ENCODE results near the gene KLF18. TPM values are rescaled to one million over a fixed set of nuclear protein-coding genes. Genes with fewer than 3 reads are reported as not detected.

The KLF18 gene
- total and polyA plus RNA-seq, 2 donors (not counting 1 experiment from before 2014, with no cell fraction given) = not detected

DNA sequence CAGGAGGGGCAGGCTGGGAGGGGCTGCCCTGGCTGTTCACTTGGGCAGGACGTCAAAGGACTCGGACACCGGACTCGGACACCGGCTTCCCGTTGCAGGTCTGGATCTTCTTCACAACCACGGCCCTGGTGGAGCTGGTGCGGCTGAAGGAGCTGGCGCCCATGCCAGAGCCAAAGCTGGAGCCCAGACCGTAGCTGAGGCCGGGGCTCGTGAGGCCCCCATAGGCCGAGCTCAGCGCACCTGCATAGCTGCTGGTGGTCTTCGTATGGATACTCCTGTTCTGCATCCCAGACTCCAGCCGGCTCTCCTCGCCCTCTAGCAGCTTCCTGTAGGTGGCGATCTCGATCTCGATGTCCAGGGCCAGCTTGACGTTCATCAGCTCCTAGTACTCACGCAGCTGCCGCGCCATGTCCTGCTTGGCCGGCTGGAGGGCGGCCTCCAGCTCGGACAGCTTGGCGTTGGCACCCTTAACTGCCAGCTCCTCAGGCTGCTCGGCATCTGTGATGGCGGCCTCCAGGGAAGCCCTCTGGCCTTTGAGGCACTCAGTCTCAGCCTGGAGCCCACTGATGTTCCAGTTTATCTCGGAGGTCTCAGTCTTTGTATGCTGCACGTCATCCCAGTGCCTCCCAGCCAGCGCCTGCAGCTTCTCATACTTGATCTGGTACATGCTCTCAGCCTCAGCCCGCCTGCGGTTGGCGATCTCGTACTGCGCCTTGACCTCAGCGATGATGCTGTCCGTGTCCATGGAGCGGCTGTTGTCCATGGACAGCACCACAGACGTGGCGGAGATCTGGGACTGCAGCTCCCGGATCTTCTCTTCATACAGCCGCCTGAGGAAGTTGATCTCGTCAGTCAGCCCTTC is 37.9 kb downstream of the KLF18 start:
- Histone ChIP-seq H3K4me1 (ENCODE audit: control insufficient read depth in 2 of 2, insufficient read depth in 2 of 2, low read length in 2 of 2) (no peaks in the 10 kb centered on the region), H2AFZ (ENCODE audit: insufficient read depth, low read depth, low read length, poor library complexity, severe bottlenecking) (no peak overlapping the region), H4K20me1 (ENCODE audit: control insufficient read depth, insufficient read depth, low read length, poor library complexity, severe bottlenecking) (no peaks in the 10 kb centered on the region), H3K79me2 (ENCODE audit: control insufficient read depth, insufficient read depth, low read length) (no peaks in the 10 kb centered on the region), H3K27ac (ENCODE audit: low read length in 2 of 2) (no peak overlapping the region), H3K9ac (ENCODE audit: low read length) (no peak overlapping the region), H3K4me2 (replicated peaks; ENCODE audit: low read depth, low read length, poor library complexity, severe bottlenecking) (no peak overlapping the region), H3K9me3 (ENCODE audit: control extremely low read depth in 1 of 3, control insufficient read depth in 2 of 3, insufficient read depth in 1 of 3, low read length in 2 of 3) (no peaks in the 10 kb centered on the region), H3K4me3 (ENCODE audit: control extremely low read depth in 1 of 5, extremely low read depth in 1 of 5, insufficient read depth in 1 of 5, low read depth in 2 of 5, low read length in 4 of 5) (no peak overlapping the region), H3K27me3 (replicated peaks in 1 of 4; ENCODE audit: control extremely low read depth in 1 of 4, control insufficient read depth in 3 of 4, insufficient read depth in 4 of 4, low read length in 3 of 4) (peaks cover 0 to 4% (median 0%) of the 10 kb centered on the region in 4 experiments), H3K36me3 (replicated peaks in 1 of 2; ENCODE audit: control extremely low read depth in 1 of 2, control insufficient read depth in 1 of 2, extremely low read depth in 1 of 2, insufficient read depth in 2 of 2, low read length in 1 of 2) (no peaks in the 10 kb centered on the region)
- DNase-seq = no peak
- intact Hi-C loops (cut with micrococcal nuclease) = no loop called here
- WGBS (ENCODE audit: insufficient coverage) = 91% methylated on average over 41 of the region's 46 CpGs
- Mint-ChIP-seq H3K27ac (no peak overlapping the region), H3K4me1 (no peaks in the 10 kb centered on the region), H3K27me3 (peaks cover 23% of the 10 kb centered on the region), H3K9me3 (ENCODE audit: insufficient read depth) (no peaks in the 10 kb centered on the region), H3K4me3 (no peak overlapping the region)
- TF ChIP-seq, protein P1, sequence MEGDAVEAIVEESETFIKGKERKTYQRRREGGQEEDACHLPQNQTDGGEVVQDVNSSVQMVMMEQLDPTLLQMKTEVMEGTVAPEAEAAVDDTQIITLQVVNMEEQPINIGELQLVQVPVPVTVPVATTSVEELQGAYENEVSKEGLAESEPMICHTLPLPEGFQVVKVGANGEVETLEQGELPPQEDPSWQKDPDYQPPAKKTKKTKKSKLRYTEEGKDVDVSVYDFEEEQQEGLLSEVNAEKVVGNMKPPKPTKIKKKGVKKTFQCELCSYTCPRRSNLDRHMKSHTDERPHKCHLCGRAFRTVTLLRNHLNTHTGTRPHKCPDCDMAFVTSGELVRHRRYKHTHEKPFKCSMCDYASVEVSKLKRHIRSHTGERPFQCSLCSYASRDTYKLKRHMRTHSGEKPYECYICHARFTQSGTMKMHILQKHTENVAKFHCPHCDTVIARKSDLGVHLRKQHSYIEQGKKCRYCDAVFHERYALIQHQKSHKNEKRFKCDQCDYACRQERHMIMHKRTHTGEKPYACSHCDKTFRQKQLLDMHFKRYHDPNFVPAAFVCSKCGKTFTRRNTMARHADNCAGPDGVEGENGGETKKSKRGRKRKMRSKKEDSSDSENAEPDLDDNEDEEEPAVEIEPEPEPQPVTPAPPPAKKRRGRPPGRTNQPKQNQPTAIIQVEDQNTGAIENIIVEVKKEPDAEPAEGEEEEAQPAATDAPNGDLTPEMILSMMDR (IDR thresholded peaks at IDR 0.05) = no peak
- TF ChIP-seq EZH2 (IDR thresholded peaks at IDR 0.05; ENCODE audit: borderline replicate concordance, insufficient read depth, low read depth, low read length, poor library complexity, severe bottlenecking) = no peak
- ChIA-PET POLR2A (no interaction called here), CTCF (interaction anchor here (1.1 kb wide), 1 partner anchor 55 kb away, joined by 3 read pairs; no protein-coding TSS in a partner anchor)
- ATAC-seq (ENCODE audit: low read depth) = no peak

DNA sequence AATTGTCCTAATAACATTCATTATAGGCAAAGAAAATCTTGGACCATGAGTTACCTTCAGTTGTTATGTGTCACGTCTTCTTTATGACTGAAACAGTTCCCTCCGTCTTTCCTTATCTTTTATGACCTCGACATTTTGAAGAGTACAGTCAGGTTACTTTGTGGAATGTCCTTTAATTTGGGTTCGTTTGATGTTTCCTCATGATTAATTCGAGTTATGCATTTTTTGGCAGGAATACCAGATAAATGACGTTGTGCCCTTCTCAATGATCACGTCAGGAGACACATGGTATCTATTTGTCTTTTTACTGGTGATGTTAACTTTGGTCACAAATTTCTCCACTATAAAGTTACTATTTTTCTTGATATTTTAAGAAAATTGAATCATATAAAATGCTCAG is 40.1 kb downstream of the KLF18 start:
- H3K4me3 Mint-ChIP-seq = no peak overlapping the region
- no peaks in the 10 kb centered on the region for H3K4me1 ChIP-seq (ENCODE audit: control insufficient read depth in 2 of 2, insufficient read depth in 2 of 2, low read length in 2 of 2)
- no peaks in the 10 kb centered on the region for H3K9me3 ChIP-seq (ENCODE audit: control extremely low read depth in 1 of 3, control insufficient read depth in 2 of 3, insufficient read depth in 1 of 3, low read length in 2 of 3)
- H3K4me3 ChIP-seq (ENCODE audit: control extremely low read depth in 1 of 5, extremely low read depth in 1 of 5, insufficient read depth in 1 of 5, low read depth in 2 of 5, low read length in 4 of 5) = no peak overlapping the region
- ChIA-PET CTCF (no interaction called here), POLR2A (no interaction called here)
- no peak overlapping the region for H3K9ac ChIP-seq (ENCODE audit: low read length)
- H4K20me1 ChIP-seq (ENCODE audit: control insufficient read depth, insufficient read depth, low read length, poor library complexity, severe bottlenecking) = no peaks in the 10 kb centered on the region
- H2AFZ ChIP-seq (ENCODE audit: insufficient read depth, low read depth, low read length, poor library complexity, severe bottlenecking) = no peak overlapping the region
- intact Hi-C loops (cut with micrococcal nuclease) = no loop called here
- ATAC-seq (ENCODE audit: low read depth) = no peak
- H3K79me2 ChIP-seq (ENCODE audit: control insufficient read depth, insufficient read depth, low read length) = no peaks in the 10 kb centered on the region
- no peak overlapping the region for H3K27ac ChIP-seq (ENCODE audit: low read length in 2 of 2)
- TF ChIP-seq, protein P1 (IDR thresholded peaks at IDR 0.05) = no peak
- TF ChIP-seq EZH2 (IDR thresholded peaks at IDR 0.05; ENCODE audit: borderline replicate concordance, insufficient read depth, low read depth, low read length, poor library complexity, severe bottlenecking) = no peak
- H3K27me3 Mint-ChIP-seq = peaks cover 12% of the 10 kb centered on the region
- 92% methylated on average over 5 of the region's 7 CpGs for WGBS (ENCODE audit: insufficient coverage)
- no peaks in the 10 kb centered on the region for H3K4me1 Mint-ChIP-seq
- H3K4me2 ChIP-seq (replicated peaks; ENCODE audit: low read depth, low read length, poor library complexity, severe bottlenecking) = no peak overlapping the region
- no peaks in the 10 kb centered on the region for H3K27me3 ChIP-seq (replicated peaks in 1 of 4; ENCODE audit: control extremely low read depth in 1 of 4, control insufficient read depth in 3 of 4, insufficient read depth in 4 of 4, low read length in 3 of 4)
- H3K36me3 ChIP-seq (replicated peaks in 1 of 2; ENCODE audit: control extremely low read depth in 1 of 2, control insufficient read depth in 1 of 2, extremely low read depth in 1 of 2, insufficient read depth in 2 of 2, low read length in 1 of 2) = no peaks in the 10 kb centered on the region
- no peaks in the 10 kb centered on the region for H3K9me3 Mint-ChIP-seq (ENCODE audit: insufficient read depth)
- no peak overlapping the region for H3K27ac Mint-ChIP-seq
- no peak for DNase-seq
